ENCODE data around the gene COA1.
A peak's percentile ranks its signal among the peaks of the same experiment; 100 is the strongest.
"Not testable (repeated sequence)": the region's sequence is repeated elsewhere in the genome, so short reads cannot be mapped to it uniquely, and the experiment has no call there.

The COA1 gene

DNA sequence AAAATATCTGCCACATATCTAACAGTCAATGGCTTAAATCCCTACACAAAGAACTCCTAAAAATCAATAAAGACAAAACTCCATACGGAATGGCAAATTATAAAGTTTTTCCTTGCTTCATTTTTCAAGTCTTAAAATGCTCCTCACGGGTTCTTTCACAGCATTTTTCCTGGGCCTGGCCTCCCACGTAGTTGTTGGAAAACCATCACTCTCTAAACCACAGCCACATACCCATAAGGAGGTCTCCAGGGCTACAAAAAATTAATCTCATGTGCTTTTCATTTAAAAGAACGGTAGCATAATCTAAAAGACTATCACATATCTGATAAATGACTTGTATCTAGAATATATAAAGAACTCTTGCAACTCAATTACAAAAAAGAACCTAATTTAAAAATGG lies 2.9 kb downstream of the COA1 start:
- no peak for DNase-seq

DNA sequence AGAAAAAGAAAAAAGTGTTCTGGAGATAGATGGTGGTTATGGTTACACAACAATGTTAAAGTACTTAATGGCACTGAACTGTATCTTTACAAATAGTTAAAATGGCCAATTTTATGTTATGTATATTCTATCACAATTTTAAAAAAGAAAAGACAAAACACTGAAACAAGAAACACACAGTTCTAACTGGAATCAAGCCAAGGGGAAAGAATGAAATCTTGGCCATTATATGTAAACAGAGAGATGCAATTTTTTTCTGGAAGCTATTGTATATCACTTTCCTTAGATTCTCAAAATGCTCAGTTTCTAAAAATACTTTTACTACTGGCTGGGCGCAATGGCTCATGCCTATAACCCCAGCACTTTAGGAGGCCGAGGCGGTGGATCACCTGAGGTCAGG lies 4.1 kb downstream of the COA1 start:
- no peak for DNase-seq

DNA sequence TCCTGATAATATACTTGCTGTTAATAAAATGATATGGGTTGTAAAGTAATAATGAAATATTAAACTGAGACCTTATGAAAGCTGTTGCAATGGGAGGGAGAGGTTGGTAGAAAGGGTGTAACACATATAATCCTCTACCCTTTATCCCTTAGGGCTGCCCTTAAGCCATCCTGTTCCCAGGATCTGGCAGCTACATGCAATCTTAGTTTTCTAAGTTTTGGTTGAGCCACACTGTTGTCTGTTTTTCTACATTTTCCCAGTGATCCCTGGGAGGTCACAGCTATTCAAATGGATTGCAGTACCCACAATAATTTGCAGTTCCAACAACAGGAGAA lies 6.3 kb downstream of the COA1 start:
- DNase-seq: no peak

DNA sequence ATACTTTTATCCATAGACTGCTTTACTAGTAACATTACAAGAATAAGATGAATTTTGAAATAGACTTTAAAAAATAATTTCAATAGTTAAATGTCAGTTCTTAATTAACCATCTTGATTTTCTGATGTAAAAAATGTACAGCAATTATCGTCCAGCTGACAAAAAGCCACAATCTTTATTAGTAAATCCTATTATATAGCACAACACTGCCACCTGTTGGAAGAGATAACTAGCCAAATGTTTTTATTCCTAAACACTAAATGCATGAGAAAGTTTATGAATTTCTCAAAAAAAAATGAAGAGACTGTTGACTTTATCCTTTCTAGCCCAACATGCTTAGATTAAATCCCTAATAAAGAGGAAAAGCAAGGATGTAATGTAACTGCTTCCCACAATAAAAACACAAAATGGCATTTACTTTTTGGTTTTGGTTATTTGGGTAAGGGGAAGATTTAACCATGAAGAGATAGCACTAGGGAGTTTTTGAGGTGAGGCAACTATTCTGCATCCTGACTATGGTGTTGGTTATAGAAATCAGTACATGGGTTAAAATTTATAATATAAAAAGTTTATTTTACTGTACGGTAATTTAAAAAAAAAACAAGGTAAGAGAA lies 8.0 kb downstream of the COA1 start:
- peak; percentile 82 for DNase-seq

DNA sequence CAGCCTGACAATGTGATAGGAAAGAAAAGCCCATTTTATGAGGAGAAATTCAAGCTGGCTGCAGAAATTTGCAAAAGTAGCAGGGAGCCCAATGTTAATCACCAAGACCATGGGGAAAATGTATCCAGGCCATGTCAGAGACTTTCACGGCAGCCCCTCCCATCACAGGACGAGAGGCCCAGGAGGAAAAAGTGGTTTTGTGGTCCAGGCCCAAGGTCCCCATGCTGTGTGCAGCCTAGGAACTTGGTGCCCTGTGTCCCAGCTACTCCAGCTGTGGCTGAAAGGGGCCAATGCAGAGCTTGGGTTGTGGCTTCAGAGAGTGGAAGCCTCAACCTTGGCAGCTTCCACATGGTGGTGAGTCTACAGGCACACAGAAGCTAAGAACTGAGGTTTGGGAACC lies 12.7 kb downstream of the COA1 start:
- DNase-seq: no peak

DNA sequence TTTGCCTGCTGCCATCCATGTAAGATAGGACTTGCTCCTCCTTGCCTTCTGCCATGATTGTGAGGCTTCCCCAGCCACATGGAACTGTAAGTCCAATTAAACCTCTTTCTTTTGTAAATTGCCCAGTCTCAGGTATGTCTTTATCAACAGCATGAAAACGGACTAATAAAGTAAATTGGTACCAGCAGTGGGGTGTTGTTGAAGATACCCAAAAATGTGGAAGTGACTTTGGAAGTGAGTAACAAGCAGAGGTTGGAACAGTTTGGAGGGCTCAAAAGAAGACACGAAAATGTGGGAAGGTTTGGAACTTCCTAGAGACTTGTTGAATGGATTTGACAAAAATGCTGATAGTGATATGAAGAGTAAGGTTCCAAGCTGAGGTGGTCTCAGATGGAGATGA lies 13.4 kb downstream of the COA1 start:
- not testable (repeated sequence) for DNase-seq

DNA sequence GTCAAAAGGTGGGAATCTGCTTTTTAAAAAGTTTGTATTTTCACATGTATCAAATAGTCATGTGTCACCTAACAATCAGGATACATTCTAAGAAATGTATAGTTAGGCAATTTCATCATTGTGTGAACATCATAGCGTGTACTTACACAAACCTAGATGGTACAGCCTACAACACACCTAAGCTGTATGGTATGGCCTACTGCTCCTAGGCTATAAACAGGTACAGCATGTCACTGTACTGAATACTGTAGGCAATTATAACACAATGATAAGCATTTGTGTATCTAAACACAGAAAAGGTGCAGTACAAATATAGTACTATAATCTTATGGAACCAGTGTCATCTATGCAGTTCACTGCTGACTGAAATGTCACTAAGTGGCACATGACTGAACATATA lies 17.8 kb downstream of the COA1 start:
- DNase-seq: no peak

DNA sequence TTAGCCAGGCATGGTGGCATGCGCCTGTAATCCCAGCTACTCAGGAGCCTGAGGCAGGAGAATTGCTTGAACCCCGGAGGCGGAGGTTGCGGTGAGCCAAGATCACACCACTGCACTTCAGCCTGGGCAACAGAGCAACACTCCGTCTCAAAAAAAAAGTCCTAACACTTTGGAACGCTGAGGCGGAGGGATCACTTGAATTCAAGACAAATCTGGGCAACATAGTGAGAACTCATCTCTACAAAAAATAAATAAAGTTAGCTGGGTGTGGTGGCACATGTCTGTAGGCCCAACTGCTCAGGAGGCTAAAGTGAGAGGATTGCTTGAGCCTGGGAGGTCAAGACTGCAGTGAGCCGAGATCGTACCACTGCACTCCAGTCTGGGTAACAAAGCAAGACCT lies 21.3 kb downstream of the COA1 start:
- not testable (repeated sequence) for DNase-seq

DNA sequence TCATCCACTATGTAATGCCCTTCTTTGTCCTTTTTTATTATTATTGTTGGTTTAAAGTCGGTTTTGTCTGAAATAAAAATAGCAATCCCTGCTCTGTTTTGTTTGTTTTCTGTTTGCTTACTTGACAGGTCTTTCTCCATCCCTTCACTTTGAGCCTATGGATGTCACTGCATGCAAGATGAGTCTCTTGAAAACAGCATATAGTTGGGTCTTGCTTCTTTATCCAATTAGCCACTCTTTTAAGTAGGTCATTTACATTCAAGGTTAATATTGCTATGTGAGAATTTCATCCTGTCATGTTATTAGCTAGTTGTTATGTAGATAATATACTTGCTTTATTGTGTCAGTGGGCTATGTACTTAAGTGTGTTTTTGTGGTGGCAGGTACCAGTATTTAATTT lies 25.8 kb downstream of the COA1 start:
- no peak for DNase-seq

DNA sequence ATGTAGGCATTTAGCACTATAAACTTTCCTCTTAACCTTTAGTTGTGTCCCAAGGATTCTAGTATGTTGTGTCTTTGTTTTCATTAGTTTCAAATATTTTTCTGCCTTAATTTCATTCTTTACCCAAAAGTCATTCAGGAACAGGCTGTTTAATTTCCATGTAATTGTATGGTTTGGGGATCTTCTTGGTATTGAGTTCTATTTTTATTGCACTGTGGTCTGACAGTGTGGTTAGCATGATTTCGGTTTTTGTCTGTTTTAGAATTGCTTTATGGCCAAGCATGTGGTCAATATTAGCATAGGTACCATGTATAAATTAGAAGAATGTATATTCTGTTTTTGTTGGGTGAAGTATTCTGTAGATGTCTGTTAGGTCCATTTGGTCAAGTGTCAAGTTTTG lies 26.3 kb downstream of the COA1 start:
- DNase-seq: no peak

DNA sequence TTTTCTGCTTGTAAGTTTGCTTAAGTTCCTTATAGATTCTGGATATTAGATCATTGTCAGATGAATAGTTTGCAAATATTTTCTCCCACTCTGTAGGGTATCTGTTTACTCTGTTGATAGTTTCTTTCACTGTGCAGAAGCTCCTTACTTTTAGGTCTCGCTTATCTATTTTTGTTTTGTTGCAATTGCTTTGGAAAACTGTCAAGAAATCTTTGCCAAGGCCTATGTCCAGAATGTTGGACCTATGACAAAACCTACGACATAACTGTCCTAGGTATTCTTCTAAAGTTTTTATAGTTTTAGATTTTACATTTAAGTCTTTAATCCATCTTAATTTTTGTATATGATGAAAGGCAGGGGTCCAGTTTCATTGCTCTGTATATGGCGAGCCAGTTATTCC lies 27.4 kb downstream of the COA1 start:
- DNase-seq: no peak

DNA sequence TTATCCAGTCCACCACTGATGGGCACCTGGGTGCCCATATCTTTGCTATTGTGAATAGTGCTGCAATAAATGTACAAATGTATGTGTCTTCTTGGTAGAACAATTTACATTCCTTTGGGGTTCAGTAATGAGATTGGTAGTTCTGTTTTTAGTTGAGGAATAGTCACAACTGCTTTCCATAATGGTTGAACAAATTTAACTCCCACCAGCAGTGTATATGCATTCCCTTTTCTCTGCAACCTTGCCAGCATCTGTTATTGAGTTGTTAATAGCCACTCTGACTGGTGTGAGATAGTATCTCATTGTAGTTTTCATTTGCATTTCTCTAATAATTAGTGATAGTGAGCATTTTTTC lies 27.8 kb downstream of the COA1 start:
- no peak for DNase-seq

DNA sequence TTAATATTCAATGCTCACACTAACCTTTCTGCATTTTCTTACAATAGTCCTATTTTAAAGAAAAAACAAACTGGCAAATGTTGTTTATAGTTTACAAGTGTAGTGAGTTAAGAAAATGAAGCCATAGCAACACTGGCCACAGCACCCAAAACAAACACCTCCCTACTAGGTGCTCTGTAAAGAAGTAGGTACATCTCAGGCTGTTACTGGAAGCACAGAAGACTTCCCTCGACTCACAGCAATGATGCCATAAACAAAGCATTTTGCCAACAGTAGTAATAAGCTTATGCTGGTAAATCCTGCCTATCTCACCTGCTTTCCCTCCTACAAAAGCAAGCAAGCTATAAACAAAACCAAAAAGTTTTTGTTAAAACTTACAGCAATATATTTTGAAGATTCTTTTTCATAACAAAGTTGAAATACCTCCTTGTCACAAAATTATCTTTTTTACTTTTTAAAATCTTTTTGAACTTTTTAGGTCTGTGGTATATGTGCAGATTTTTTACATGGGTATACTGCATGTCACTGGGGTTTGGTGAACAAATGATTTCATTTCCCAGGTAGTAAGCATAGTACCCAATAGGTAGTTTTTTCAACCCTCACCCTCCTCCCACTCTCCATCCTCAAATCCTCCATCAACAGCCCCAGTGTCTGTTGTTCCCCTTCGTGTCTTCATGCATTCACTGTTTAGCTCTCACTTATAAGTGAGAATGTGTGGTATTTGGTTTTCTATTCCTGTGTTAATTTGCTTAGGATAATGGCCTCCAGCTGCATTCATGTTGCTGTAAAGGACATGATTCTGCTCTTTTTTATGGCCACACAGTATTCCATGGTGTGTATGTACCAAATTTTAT lies 28.4 kb downstream of the COA1 start:
- DNase-seq: no peak

DNA sequence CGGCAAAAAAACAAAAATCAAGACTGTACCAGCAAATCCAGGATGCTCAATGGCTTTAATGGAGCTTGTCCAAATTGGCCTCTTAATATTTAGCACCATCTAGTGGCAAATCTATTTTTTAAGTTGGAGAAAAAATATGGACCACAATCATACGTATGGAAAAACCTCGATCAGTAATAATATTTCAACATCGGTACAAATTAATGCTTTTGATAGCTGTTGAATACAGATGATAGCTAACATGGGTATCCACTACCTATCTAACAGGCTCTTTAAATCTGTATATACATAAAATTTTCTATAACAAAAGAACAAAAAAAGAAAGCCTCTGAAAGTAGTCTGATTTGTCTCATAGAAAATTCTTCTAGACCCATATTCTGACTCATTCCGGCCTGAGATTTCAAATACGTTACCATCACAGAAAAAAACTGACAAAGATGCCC lies 29.2 kb downstream of the COA1 start:
- peak; percentile 70 for DNase-seq

DNA sequence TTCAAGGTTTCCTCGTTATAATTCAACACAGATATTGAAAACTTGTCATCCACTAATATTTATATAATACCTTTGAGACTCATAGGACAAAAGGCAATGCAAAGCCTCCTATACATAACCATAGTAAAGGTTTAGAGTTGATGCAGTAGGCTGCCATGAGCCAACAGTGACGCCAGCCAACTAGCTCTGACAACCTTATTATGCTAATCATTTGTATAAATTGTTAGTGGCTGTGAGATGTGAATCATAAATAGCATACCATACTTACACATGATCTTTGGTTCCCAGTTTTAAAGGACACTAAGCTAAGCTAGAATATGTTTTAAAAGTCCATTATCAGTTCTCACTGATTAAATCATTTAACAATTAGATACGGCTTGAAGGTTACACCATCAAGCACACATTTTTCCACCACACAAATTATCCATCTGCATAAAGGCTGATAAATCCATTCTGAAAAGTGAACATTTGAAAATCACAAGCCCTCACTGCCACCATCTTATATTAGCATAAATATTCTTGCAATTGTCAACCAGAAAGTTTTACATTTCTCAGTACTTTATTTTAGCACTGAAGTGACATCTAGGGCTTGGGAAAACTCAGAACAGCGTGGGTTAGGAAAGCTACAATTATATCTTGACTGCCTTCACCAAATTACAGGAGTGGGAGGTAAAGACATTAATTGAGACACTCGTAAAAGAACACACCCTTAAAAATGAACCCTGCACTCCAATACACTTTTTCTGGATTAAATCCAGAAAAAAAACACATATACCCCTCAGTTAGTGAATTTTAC lies 30.7 kb downstream of the COA1 start:
- no peak for DNase-seq

DNA sequence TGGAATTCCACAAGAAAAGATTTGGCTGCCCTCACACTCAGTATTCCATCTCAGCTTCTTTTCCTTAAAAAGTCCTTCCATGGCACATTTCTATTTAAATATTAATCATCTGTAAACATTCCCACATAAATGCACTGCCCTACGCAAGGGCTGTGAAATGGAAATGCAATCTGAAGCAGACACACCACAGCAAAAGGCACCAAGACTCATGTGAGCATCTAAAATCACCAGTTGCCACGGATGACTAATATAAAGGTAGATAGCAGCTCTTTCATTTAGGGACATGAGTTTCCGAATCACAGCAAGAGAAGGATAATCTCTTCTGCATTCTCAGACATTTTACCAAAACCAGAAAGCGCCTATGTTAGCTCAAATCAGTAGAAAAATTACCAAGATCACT lies 31.6 kb downstream of the COA1 start:
- no peak for DNase-seq

DNA sequence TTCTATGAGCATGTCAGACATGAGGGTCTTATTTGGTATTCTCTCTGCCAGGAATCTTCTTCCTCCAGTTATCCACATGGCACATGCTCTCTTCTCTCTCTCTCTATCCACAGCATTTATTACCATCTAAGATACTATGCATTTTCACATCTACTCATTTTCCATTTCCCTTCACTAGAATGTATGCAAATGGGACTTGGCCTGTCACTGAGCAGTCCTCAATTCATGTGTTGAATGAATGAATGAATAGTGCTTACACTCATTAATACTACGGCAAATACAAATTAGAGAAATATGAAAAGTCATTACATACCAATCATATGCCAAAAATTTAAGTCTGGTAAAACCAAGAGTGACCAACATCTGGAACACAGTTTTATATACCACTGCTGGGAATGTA lies 34.0 kb downstream of the COA1 start:
- DNase-seq: no peak

DNA sequence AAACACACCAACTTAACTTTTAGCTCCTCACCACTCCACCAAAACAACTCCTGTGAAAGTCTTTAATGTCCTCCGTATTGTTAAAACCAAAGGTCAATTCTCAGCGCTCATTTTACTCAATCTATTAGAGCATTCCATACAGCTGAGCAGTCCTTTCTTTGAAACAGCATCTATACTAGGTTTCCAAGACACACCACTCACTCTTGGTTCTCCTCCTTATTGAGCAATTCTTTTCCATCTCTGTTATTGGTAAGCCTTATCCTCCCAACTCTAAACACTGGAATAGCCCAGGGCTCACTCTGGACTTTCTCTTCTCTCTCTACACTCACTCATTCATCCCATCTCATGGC lies 34.9 kb downstream of the COA1 start:
- no peak for DNase-seq

DNA sequence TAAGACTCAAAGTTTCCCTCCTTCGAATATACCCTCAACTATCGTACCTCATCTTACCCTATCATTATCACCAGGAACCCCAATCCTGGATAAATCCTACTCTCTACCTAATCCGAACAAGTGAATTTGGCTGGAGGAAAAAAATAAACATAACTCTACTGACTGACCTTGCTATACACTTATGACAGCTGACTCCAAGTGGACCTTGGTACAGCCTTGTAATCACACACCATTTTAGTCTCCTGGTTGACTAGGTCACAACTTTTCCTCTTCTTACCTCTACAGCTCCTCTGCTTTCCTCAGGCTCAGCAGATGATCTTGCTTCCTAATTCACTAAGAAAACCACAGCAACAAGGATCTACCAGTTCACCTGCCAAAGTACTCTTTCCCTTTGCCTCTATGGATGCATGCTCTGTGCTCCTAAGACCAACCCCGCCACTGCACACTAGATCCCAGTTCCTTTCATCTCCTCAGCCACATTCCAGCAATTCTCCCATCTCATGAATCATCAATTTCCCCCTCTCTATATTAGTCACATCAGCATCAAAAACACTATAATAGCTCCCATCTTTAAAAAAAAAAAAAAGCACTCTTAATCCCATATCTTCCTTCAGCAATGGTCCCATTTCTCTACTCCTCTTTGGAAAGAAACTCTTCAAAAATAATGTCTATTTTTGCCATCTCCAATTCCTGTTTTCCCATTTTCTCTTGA lies 35.5 kb downstream of the COA1 start:
- no peak for DNase-seq

DNA sequence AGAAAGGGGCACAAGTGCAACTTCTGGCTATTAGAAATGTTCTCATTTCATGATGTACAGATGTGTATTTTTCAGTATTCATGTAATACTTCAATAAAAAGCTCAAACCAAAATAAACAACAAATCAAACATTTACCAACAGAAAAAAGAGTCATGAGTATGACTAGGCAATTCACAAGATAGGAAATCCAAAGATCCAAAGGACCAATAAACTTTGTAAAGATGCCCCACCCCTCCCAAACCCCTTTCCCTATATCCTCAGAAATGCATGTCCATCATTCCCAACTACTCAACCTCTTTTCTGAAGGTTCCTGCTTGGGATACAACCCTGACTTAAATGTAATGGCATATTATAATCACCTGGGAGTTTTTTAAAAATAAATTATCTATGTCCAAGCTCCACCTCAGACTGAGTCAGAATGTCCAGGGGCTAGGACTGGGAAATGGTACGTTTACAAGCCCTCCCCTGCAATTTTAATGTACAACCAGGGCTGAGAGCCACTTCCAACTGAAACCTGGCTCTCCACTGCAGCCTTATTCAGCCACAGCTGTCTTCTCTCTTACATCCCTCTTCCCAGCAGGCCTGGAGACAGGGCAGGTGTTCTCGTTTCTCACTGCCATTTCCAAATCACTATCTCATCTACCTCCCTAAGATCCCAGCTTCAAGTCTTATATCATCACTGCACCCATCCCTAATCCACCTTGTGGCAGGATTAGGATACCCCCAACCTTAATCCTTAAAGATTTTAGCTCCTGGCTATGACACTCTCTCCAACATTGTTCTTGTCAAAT lies 36.5 kb downstream of the COA1 start:
- DNase-seq: no peak

DNA sequence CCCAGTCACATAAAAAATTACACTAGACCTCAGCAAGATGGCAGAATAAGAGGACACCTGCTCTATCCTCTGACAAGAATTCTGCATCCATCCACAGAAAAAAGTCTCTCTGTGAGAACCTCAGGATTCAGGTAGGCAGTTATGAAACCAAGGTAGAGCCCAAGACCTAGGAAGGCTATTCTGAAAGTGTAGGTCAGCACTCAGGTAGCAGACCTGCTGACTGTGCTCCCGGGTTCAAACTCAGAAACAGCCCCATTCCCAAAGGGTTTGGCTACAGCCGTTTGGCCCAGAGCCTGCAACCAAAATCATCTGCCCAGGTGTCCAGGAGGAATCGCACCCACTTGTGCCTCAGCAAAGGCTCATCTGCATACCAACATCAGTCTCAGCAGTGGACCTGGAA lies 37.7 kb downstream of the COA1 start:
- DNase-seq: no peak

DNA sequence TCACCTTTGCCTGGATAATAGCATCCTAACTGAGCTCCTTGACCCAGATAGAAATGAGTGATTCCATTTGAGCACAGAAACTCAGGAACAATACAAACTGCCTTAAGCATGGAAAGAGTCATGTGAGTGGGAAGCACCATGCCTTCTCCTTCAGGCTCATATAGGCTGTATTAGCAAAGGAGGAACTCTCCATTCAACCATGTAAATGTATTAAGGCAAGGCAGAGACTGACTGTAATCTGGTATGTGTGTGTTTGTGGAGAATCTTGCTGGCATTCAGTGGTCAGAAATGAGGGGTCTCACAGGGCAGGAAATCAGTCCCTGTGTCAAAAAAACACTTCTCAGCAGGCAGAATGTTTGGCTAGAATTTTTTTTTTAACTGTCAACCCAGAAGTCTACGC lies 40.2 kb downstream of the COA1 start:
- no peak for DNase-seq

DNA sequence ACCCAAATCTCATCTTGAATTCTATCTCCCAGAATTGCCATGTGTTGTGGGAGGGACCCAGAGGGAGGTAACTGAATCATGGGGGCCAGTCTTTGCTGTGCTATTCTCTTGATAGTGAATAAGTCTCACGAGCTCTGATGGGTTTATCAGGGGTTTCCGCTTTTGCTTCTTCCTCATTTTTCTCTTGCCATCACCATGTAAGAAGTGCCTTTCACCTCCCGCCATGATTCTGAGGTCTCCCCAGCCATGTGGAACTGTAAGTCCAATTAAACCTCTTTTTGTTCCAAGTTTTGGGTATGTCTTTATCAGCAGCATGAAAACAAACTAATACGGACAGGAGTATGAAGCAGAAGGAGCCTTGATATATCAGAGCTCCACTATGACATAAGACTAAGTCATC lies 41.5 kb downstream of the COA1 start:
- DNase-seq: peak; percentile 15

Data from hematopoietic multipotent progenitor cell treated with erythropoietin and hydrocortisone succinate and interleukin-3 and kit ligand, for 8 days (in vitro differentiated cells).